PC-3 (cell line): ENCODE measurements around the gene DPYSL4. TPM values are rescaled to one million over a fixed set of nuclear protein-coding genes. Genes with fewer than 3 reads are reported as not detected.

Experiments used
- ATAC-seq: fragments of 200-7000 bp; cut with Tn5 transposase; 2 replicates; pipeline ENCODE4 v1.9.1; 2020; ENCODE audit warnings: mild to moderate bottlenecking, moderate library complexity
- BruUV-seq: library from RNA; stranded (reverse); fragments of 400-500 nt; replicated peaks from 2 replicates; lab custom pipeline; 2021; lab: Mats Ljungman, UMichigan
- CTCF ChIA-PET: fragments of 300-600 bp; sonication (Branson Sonifier 250); formaldehyde crosslinking; loops from one replicate; lab custom pipeline; 2022; ENCODE audit warnings: antibody characterized with exemption; lab: Charles Lee
- POLR2A ChIA-PET: fragments of 300-600 bp; sonication (Branson Sonifier 250); formaldehyde crosslinking; loops from one replicate; lab custom pipeline; 2022; ENCODE audit warnings: antibody characterized with exemption; ENCODE audit not compliant: unreplicated experiment; lab: Charles Lee
- DNase-seq: peaks from one replicate; pipeline ENCODE4 v3.0.0-alpha.2; 2015
- H2AFZ ChIP-seq: fragments of 300-600 bp; sonication (generic); 2 replicates; pipeline ENCODE4 v1.6.0; 2016; ENCODE audit warnings: antibody characterized with exemption, low read length
- H3F3A ChIP-seq: fragments of 300-600 bp; sonication (generic); one replicate; pipeline ENCODE4 v1.6.0; 2017; ENCODE audit warnings: antibody characterized with exemption, low read length, control low read depth, mild to moderate bottlenecking; ENCODE audit not compliant: unreplicated experiment
- H3K27ac ChIP-seq: fragments of 300-600 bp; sonication (generic); 2 replicates; pipeline ENCODE4 v1.5.1; 2016; ENCODE audit warnings: mild to moderate bottlenecking, low read length
- H3K27me3 ChIP-seq: fragments of 300-600 bp; sonication (generic); 2 replicates; pipeline ENCODE4 v1.6.1; 2016; ENCODE audit warnings: low read length, mixed read lengths
- H3K36me3 ChIP-seq: fragments of 300-600 bp; sonication (generic); 2 replicates; pipeline ENCODE4 v1.6.1; 2016; ENCODE audit warnings: low read depth, mixed run types, low read length, mixed read lengths
- H3K4me1 ChIP-seq: fragments of 300-600 bp; sonication (generic); 2 replicates; pipeline ENCODE4 v1.5.1; 2016; ENCODE audit warnings: low read length; ENCODE audit not compliant: insufficient read depth
- H3K4me2 ChIP-seq: fragments of 300-600 bp; sonication (generic); 2 replicates; pipeline ENCODE4 v1.6.0; 2016; ENCODE audit warnings: low read length
- H3K4me3 ChIP-seq: fragments of 300-600 bp; sonication (generic); 2 replicates; pipeline ENCODE4 v1.5.1; 2016; ENCODE audit warnings: mild to moderate bottlenecking, low read length, mixed read lengths
- H3K79me2 ChIP-seq: fragments of 300-600 bp; sonication (generic); 2 replicates; pipeline ENCODE4 v1.6.1; 2017; ENCODE audit warnings: low read length, mixed read lengths
- H3K9ac ChIP-seq: fragments of 300-600 bp; sonication (generic); 2 replicates; pipeline ENCODE4 v1.6.0; 2016; ENCODE audit warnings: mild to moderate bottlenecking, low read length
- H3K9me2 ChIP-seq: fragments of 300-600 bp; sonication (generic); replicated peaks from 2 replicates; pipeline ENCODE4 v1.6.1; 2016; ENCODE audit warnings: mixed run types, low read length, mixed read lengths
- H3K9me3 ChIP-seq: fragments of 300-600 bp; sonication (generic); 2 replicates; pipeline ENCODE4 v1.6.1; 2016; ENCODE audit warnings: low read length, mixed read lengths
- H4K20me1 ChIP-seq: fragments of 300-600 bp; sonication (generic); 2 replicates; pipeline ENCODE4 v1.6.1; 2016; ENCODE audit warnings: low read length, mixed read lengths
- EZH2 ChIP-seq: fragments of 300-600 bp; sonication (generic); IDR thresholded peaks from one replicate; pipeline ENCODE4 v1.6.1; 2017; ENCODE audit warnings: antibody characterized with exemption, mild to moderate bottlenecking, low read length; ENCODE audit not compliant: unreplicated experiment
- EZH2phosphoT487 ChIP-seq: fragments of 300-600 bp; sonication (generic); IDR thresholded peaks from 2 replicates; pipeline ENCODE4 v1.6.1; 2018; ENCODE audit warnings: mild to moderate bottlenecking, antibody characterized with exemption, low read length, borderline replicate concordance
- intact Hi-C: fragments of 100-400 bp; cut with micrococcal nuclease; formaldehyde crosslinking; loops from 2 replicates; pipeline ENCODE4 v1.9.0; 2023
- total RNA-seq: library from RNA; depleted of rRNA; stranded (reverse); fragments of >200 nt; gene quantifications from 2 replicates; pipeline ENCODE4 v1.2.3, GENCODE V29; 2014
- TF ChIP-seq, protein P1 (sequence below): fragments of 300-600 bp; sonication (generic); conservative IDR thresholded peaks from 2 replicates; pipeline ENCODE4 v1.5.1; 2017; ENCODE audit warnings: antibody characterized with exemption, low read depth, mild to moderate bottlenecking, low read length

The DPYSL4 gene
- total RNA-seq, 1 experiment from 2014 or later: 10.2 TPM

DNA sequence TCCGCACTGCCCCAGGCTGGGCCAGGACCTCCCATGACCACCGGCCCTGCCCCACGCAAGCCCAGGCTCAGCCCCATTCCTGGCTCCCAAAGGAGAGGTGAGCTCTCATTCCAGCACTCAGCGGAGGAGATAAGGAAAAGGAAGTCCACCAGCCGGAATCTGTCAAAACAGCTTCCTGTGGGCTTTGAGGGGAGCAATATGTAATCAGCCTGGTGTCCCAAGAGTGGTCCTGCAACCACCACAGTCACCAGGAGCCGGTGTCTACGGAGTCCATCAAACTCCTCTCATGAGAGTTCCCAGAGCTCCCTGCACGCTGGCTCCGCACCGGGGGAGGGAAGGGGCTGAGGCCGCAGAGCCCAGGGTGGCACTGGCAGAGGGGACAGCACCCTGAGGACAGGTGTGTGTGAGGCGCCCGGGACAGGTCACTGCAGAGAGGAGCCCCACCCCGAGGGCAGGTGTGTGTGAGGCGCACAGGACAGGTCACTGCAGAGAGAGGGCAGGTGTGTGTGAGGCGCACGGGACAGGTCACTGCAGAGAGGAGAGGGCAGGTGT lies 63.2 kb downstream of the DPYSL4 start:
- no peaks in the 10 kb centered on the region for H3K36me3 ChIP-seq
- peaks cover 8% of the 10 kb centered on the region; the same call in 1 of the 2 replicates for H3K4me1 ChIP-seq
- no peak overlapping the region for H3K27ac ChIP-seq
- no peaks in the 10 kb centered on the region for H4K20me1 ChIP-seq
- no peak overlapping the region for H2AFZ ChIP-seq
- ATAC-seq: no peak
- no peaks in the 10 kb centered on the region for H3K9me3 ChIP-seq
- H3K79me2 ChIP-seq: 0 out of 2 replicates have a peak, but pooled peaks cover 3% of the 10 kb centered on the region
- ChIA-PET POLR2A (no interaction called here), CTCF (no interaction called here)
- no peak for DNase-seq
- no peak overlapping the region for H3K9ac ChIP-seq
- no peaks in the 10 kb centered on the region for H3F3A ChIP-seq
- no peaks in the 10 kb centered on the region for H3K27me3 ChIP-seq
- TF ChIP-seq, protein P1, sequence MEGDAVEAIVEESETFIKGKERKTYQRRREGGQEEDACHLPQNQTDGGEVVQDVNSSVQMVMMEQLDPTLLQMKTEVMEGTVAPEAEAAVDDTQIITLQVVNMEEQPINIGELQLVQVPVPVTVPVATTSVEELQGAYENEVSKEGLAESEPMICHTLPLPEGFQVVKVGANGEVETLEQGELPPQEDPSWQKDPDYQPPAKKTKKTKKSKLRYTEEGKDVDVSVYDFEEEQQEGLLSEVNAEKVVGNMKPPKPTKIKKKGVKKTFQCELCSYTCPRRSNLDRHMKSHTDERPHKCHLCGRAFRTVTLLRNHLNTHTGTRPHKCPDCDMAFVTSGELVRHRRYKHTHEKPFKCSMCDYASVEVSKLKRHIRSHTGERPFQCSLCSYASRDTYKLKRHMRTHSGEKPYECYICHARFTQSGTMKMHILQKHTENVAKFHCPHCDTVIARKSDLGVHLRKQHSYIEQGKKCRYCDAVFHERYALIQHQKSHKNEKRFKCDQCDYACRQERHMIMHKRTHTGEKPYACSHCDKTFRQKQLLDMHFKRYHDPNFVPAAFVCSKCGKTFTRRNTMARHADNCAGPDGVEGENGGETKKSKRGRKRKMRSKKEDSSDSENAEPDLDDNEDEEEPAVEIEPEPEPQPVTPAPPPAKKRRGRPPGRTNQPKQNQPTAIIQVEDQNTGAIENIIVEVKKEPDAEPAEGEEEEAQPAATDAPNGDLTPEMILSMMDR: no peak
- TF ChIP-seq EZH2phosphoT487 (no peak), EZH2 (no peak)
- no TSS peak for BruUV-seq
- intact Hi-C loops: no loop called here
- no peak overlapping the region for H3K4me2 ChIP-seq
- H3K4me3 ChIP-seq: no peak overlapping the region
- no peaks in the 10 kb centered on the region for H3K9me2 ChIP-seq

DNA sequence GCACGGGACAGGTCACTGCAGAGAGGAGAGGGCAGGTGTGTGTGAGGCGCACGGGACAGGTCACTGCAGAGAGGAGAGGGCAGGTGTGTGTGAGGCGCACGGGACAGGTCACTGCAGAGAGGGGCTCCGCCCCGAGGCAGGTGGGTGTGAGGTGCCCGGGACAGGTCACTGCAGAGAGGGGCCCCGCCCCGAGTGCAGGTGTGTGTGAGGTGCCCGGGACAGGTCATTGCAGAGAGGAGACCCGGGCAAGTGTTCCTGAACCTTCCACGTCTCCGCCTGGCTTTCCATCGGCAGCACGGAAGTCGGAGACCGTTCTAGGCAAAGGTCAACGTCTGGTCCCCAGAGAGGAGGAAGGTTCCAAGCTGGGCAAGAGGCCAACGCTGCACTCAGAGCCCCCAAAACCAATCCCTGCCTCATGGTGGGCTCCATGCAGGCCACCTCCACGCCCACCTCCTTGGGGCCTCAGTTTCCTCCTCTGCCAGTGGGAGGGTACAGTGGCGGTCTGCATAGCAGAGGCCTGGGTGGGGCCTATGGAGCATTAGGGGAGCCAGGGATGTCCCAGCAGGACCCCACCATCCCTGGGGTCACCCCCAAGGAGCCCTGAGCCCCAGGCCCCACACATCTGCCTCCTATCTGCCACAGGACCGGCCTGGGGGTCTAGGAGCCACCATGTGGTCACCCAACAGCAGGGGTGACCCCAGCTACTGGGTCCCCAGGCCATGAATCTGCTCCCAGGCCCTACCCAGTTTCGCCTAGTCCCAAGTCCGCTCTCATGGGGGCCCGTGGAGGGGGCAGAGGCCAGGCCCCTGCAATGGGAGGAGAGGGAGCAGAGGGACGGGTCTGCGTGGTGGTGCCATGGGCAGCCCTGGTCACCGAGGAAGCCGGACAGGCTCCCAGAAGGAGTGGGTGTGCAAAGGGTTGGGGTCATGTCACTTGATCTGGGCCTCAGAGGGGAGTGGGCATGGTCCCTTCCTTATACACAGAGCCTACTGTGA lies 64.0 kb downstream of the DPYSL4 start:
- Histone ChIP-seq H3K9ac (no peak overlapping the region), H3K4me3 (no peak overlapping the region), H3K36me3 (no peaks in the 10 kb centered on the region), H3K4me2 (no peak overlapping the region), H3K27ac (no peak overlapping the region), H2AFZ (no peak overlapping the region), H3K9me2 (no peaks in the 10 kb centered on the region), H3K4me1 (peaks cover 8% of the 10 kb centered on the region; the same call in 1 of the 2 replicates), H3K27me3 (no peaks in the 10 kb centered on the region), H3F3A (no peaks in the 10 kb centered on the region), H3K79me2 (0 out of 2 replicates have a peak, but pooled peaks cover 3% of the 10 kb centered on the region), H4K20me1 (no peaks in the 10 kb centered on the region), H3K9me3 (no peaks in the 10 kb centered on the region)
- TF ChIP-seq EZH2phosphoT487 (no peak), EZH2 (no peak)
- TF ChIP-seq, protein P1: no peak
- no TSS peak for BruUV-seq
- ChIA-PET CTCF (no interaction called here), POLR2A (no interaction called here)
- intact Hi-C loops: no loop called here
- ATAC-seq: no peak
- DNase-seq: no peak

DNA sequence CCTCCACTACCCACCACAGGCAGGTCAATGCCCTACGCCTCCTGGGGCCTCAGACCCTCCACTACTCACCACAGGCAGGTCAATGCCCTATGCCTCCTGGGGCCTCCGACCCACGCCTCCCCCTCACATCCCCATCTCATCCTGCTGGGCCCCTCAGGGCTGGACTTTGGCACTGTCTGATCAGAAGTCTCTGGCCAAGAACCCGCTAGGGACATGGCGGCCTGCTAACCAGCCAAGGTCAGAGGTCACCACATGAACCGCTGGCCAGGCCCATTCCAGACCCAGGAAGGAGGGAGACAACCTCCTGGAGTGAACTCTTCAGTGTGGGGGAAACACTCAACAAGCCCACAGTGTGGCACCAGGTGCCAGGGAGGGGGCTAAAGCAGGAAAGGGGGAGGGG lies 65.2 kb downstream of the DPYSL4 start:
- Histone ChIP-seq H3K27me3 (no peaks in the 10 kb centered on the region), H3K4me1 (peaks cover 8% of the 10 kb centered on the region; the same call in 1 of the 2 replicates), H3K9ac (no peak overlapping the region), H3K27ac (no peak overlapping the region), H3K79me2 (0 out of 2 replicates have a peak, but pooled peaks cover 3% of the 10 kb centered on the region), H3K36me3 (no peaks in the 10 kb centered on the region), H4K20me1 (no peaks in the 10 kb centered on the region), H3K9me3 (no peaks in the 10 kb centered on the region), H3K4me2 (no peak overlapping the region), H3K4me3 (no peak overlapping the region), H3K9me2 (no peaks in the 10 kb centered on the region), H2AFZ (no peak overlapping the region), H3F3A (no peaks in the 10 kb centered on the region)
- intact Hi-C loops: no loop called here
- ChIA-PET CTCF (no interaction called here), POLR2A (no interaction called here)
- no TSS peak for BruUV-seq
- DNase-seq (no peak), ATAC-seq (no peak)
- TF ChIP-seq EZH2phosphoT487: no peak
